ENCODE measurements around the gene LINS1. TPM values are rescaled to one million over a fixed set of nuclear protein-coding genes. Genes with fewer than 3 reads are reported as not detected.

The LINS1 gene
- total and polyA plus RNA-seq, 10 of the 15 experiments (the other 5 are each of a cell fraction or from before 2014, with no cell fraction given), result 13.5 to 33.1 (median 20.3) TPM

- TF ChIP-seq RELB (IDR thresholded peaks at IDR 0.05; ENCODE audit: low read depth) (no peak), EED (IDR thresholded peaks at IDR 0.05; ENCODE audit: low read depth) (no peak), ZNF207 (IDR thresholded peaks at IDR 0.05; ENCODE audit: borderline replicate concordance) (no peak), MEF2B (IDR thresholded peaks at IDR 0.05; ENCODE audit: partially characterized antibody, poor library complexity, severe bottlenecking) (no peak), CHD1 (IDR thresholded peaks at IDR 0.05; ENCODE audit: low read depth, low read length) (no peak), RB1 (IDR thresholded peaks at IDR 0.05; ENCODE audit: borderline replicate concordance) (no peak)
Measured at GRCh38 chr15:100645671-100646070, 43.7 kb upstream of the LINS1 start (continued).

GRCh38 chr15:100642950-100643338 is 41.0 kb upstream of the LINS1 start:
- H3K79me2 ChIP-seq (ENCODE audit: control insufficient read depth, insufficient read depth, low read length), result no peaks in the 10 kb centered on the region; the same call in none of the 2 replicates
- H3K36me3 ChIP-seq (ENCODE audit: control insufficient read depth in 2 of 2, insufficient read depth in 2 of 2, low read length in 1 of 2), result no peaks in the 10 kb centered on the region; a peak in 1 of 4 replicates
- TF ChIP-seq CEBPZ (IDR thresholded peaks at IDR 0.05; ENCODE audit: low read depth, low read length) (no peak), PML (IDR thresholded peaks at IDR 0.05; ENCODE audit: low read length) (no peak)
- no peaks in the 10 kb centered on the region for H3K9me3 ChIP-seq (replicated peaks; ENCODE audit: control insufficient read depth, insufficient read depth, low read length)
- 98% methylated on average over 4 of the region's 4 CpGs for WGBS (ENCODE audit: insufficient coverage, insufficient replicate concordance, low lambda C conversion rate, missing lambda C conversion rate)
- ChIA-PET POLR2A (no interaction called here), RAD21 (ENCODE audit: unreplicated experiment) (no interaction called here), SMC1A (ENCODE audit: uncharacterized antibody, unreplicated experiment) (no interaction called here), CTCF (interaction anchor here (1.4 kb wide), 1 partner anchor 12 kb away, joined by 5 read pairs; no protein-coding TSS in a partner anchor)
- H3K4me2 ChIP-seq (ENCODE audit: control insufficient read depth, insufficient read depth), result no peak overlapping the region
- H3K9ac ChIP-seq (ENCODE audit: control insufficient read depth, insufficient read depth, low read length), result no peak overlapping the region
- H3K27ac ChIP-seq (ENCODE audit: control insufficient read depth, insufficient read depth), result no peak overlapping the region
- in situ Hi-C loops (cut with MboI), result no loop called here
- no peak for DNase-seq (ENCODE audit: low read depth, low spot score)
- H4K20me1 ChIP-seq (ENCODE audit: control insufficient read depth, insufficient read depth), result 0 out of 2 replicates have a peak, but pooled peaks cover 3% of the 10 kb centered on the region
- BruUV-seq (replicated peaks), result no TSS peak
- H2AFZ ChIP-seq (ENCODE audit: control insufficient read depth, low read depth, low read length), result no peak overlapping the region
- FAIRE-seq, result no peak
- H3K27me3 ChIP-seq (replicated peaks in 1 of 2; ENCODE audit: control insufficient read depth in 2 of 2, insufficient read depth in 2 of 2, low read length in 1 of 2), result no peaks in the 10 kb centered on the region
- no peak for ATAC-seq
- H3K4me3 ChIP-seq, result no peak overlapping the region
- no peaks in the 10 kb centered on the region for H3K4me1 ChIP-seq (ENCODE audit: control insufficient read depth, insufficient read depth, low read length)
- intact Hi-C loops (cut with micrococcal nuclease; ENCODE audit: unreplicated experiment), result no loop called here
